Measurements from ENCODE around the gene ZC3H11A. TPM values are rescaled to one million over a fixed set of nuclear protein-coding genes. Genes with fewer than 3 reads are reported as not detected.
A peak's percentile ranks its signal among the peaks of the same experiment; 100 is the strongest.
"Not testable (repeated sequence)": the region's sequence is repeated elsewhere in the genome, so short reads cannot be mapped to it uniquely, and the experiment has no call there.

Gene ZC3H11A
- total RNA-seq (2014; rRNA removed; shearing (Covaris generic)) = 75.1 and 85.2 TPM in 2 replicates
- polyA plus RNA-seq (2015; cell fraction: cytosol; rRNA removed) = 62.0 and 79.3 TPM in 2 replicates
- polyA plus RNA-seq (2015; cell fraction: nucleus; rRNA removed) = 232 and 243 TPM in 2 replicates

DNA sequence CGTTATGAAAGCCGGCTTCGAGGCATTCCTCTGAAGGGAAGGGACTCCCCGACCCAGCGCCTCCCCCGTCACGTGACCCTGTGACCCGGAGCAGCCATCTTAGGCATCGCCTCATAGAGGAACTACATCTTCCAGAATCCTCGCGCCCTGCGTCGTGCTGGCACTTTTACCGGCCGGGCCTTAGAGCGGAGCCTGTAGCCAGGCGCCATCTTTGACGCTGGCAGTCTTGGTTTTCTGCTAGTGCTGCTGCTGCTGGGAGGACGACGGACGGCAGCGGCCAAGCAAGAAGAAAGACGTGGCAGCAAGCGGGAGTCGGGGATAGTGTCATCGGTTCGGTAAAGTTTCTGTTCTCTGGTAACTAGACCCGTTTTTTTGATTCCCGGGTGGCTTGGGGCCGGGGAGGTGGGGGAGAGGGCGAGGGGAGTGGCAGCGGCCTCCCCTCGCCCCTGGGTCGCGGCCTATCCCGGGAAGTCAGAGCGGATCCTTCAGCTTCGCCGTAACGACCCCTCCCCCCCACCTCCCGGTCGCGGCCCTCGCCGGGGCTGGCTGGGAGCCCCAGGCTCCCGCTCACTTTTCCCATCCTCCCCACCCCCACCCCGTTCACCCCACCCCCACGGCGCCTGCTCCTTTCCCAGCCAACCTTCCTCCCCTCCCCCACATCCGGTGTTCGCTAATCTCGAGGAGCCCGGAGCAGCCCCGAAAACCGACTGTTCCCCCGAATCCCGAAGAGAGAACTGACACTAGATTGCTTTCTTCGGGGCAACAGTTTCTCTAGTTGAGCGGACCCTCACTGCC is at the start of gene ZC3H11A, which contains the start of gene ZBED6:
Gene ZC3H11A (plus strand): TSS at position 183 of the 795 bp plus-strand sequence. CDS start 21,448 bp downstream, outside the sequence.
Gene ZBED6 (plus strand): TSS at position 183 of the 795 bp plus-strand sequence. CDS start 1,900 bp downstream, outside the sequence.
- in situ Hi-C loops (cut with HindIII; ENCODE audit: low pct_unique_long_range_greater_than_20kb, low sequenced_read_pairs) = no loop called here
- DNase-seq (ENCODE audit: low read depth, low spot score) = peak; percentile 98

DNA sequence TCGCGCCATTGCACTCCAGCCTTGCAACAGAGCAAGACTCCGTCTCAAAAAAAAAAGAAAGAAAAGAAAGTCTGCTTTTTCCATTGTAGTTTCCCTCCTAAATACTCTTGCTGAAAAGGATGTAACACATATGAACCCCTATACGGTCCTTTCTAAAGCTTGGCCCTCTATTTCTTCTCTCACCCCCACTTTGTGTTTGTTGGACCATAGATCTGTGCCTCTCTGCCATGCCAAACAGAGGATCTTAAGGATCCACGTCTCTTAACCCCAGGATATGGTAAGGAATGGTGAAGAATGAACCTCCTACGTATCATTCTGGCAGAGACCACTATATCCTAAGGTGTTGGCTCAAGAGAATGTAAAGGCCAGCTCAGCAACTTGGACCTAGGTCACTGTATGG is 49.1 kb upstream of the ZC3H11A start:
- no peak for DNase-seq (ENCODE audit: low read depth, low spot score)
- in situ Hi-C loops (cut with HindIII; ENCODE audit: low pct_unique_long_range_greater_than_20kb, low sequenced_read_pairs) = no loop called here

DNA sequence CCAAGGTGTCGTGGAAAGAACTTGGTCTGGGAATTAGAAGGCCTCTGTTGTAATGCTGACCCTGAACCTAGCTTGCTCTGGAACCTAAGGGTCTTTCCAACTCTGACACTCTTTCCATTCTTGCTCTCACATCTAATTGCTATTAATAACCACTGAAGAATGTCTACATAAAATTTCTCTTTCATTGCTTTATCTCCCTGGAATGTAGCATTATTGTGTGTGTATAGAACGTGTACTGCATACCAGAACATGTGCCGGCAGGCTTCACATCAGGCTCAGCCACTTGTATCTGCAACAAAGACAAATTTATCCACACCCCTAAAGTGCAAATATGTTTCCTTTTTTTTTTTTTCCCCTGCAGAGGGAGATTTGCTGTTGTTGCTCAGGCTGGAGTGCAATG is 44.4 kb upstream of the ZC3H11A start:
- no peak for DNase-seq (ENCODE audit: low read depth, low spot score)
- in situ Hi-C loops (cut with HindIII; ENCODE audit: low pct_unique_long_range_greater_than_20kb, low sequenced_read_pairs) = no loop called here

DNA sequence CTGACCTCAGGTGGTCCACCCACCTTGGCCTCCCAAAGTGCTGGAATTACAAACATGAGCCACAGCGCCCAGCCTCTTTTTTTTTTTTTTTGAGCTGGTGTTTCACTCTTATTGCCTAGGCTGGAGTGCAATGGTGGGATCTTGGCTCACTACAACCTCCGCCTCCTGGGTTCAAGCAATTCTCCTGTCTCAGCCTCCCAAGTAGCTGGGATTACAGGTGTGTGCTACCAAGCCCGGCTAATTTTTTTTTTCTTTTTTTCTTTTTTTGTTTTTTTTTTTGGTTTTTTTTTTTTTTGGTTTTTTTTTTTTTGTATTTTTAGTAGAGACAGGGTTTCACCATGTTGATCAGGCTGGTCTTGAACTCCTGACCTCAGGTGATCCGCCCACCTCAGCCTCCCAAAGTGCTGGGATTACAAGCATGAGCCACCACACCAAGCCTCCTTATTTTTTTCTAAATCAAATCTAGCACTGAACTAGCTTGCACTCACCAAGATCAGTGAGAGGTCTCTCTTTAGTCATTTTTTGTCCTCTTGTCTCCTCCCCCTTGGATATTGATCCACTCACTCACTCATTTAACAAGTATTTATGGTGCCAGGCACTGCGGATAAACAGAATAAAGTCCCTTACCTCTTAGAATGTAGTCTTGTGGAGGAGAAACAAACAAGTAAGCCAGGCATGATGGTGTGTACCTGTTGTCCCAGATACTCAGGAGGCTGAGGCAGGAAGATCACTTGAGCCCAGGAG is 43.6 kb upstream of the ZC3H11A start:
- in situ Hi-C loops (cut with HindIII; ENCODE audit: low pct_unique_long_range_greater_than_20kb, low sequenced_read_pairs); DNase-seq (ENCODE audit: low read depth, low spot score): not testable (repeated sequence)

DNA sequence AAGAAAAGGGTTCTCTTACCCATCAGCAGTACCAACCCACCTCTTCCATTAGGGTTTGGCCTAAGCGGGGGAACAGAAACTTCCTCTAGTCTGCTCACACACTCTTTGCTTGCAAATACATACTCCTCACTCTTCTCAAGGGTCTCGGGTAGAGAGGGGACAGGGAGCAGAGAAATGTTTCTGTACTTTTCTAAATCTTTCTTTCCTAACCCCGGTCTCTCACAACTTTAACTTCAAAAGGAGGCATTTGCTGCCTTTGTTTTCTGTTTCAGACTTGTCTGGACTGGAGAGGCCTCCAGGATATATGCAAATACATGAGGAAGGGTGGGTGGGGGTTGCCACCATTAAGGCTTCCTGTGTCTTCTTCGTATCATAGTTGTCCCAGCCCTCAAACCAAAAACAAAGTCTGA is 41.0 kb upstream of the ZC3H11A start:
- in situ Hi-C loops (cut with HindIII; ENCODE audit: low pct_unique_long_range_greater_than_20kb, low sequenced_read_pairs) = no loop called here
- DNase-seq (ENCODE audit: low read depth, low spot score) = no peak

DNA sequence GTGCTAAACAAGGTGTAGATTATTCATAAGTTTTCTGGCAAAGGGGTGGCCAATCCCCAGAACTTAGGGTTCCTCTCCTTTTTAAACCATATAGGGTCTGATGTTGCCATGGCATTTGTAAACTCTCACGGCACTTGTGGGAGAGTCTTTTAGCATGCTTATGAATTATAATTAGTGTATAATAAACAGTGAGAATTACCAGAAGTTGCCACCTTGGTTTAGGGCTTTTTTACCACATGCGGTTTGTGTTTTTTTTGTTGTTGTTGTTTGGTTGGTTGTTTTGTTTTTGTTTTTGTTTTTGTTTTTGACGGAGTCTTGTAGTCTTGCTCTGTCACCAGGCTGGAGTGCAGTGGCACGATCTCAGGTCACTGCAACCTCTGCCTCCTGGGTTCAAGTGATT is 39.4 kb upstream of the ZC3H11A start:
- in situ Hi-C loops (cut with HindIII; ENCODE audit: low pct_unique_long_range_greater_than_20kb, low sequenced_read_pairs) = no loop called here

DNA sequence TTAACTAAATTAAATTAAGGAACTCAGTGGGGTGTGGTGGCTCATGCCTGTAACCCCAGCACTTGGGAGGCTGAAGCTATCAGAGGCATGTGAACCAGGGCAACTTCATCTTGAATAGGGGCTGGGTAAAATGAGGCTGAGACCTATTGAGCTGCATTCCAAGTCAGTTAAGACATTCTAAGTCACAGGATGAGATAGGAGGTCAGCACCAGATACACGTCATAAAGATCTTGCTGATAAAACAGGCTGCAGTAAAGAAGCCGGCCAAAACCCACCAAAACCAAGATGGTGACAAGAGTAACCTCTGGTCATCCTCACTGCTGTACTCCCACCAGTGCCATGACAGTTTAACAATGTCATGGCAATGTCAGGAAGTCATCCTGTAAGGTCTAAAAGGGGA is 36.7 kb upstream of the ZC3H11A start:
- DNase-seq (ENCODE audit: low read depth, low spot score); in situ Hi-C loops (cut with HindIII; ENCODE audit: low pct_unique_long_range_greater_than_20kb, low sequenced_read_pairs): not testable (repeated sequence)

More for the DNA sequence above, 39.4 kb upstream of the ZC3H11A start:
- no peak for DNase-seq (ENCODE audit: low read depth, low spot score)

DNA sequence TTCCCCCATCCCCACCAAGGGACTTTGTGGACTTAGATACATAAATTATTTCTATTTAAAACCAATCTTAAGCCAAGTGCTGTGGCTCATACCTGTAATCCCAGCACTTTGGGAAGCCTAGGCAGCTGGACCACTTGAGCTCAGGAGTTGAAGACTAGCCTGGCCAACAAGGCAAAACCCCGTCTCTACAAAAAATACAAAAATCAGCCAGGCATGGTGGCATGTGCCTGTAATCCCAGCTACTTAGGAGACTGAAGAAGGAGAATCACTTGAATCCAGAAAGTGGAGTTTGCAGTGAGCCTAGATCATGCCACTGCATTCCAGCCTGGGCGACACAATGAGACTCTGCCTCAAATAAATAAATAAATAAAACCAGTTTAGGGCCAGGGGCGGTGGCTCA is 34.9 kb upstream of the ZC3H11A start:
- in situ Hi-C loops (cut with HindIII; ENCODE audit: low pct_unique_long_range_greater_than_20kb, low sequenced_read_pairs) = no loop called here
- no peak for DNase-seq (ENCODE audit: low read depth, low spot score)

DNA sequence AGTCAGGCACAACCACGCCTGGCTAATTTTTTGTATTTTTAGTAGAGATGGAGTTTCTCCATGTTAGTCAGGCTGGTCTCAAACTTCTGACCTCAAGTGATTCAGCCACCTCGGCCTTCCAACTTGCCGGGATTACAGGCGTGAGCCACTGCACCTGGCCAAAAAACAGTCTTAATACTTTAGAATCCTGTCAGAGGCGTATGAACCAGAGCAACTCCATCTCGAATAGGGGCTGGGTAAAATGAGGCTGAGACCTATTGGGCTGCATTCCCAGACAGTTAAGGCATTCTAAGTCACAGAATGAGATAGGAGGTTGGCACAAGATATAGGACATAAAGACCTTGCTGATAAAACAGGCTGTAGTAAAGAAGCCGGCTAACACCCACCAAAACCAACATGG is 33.5 kb upstream of the ZC3H11A start:
- DNase-seq (ENCODE audit: low read depth, low spot score); in situ Hi-C loops (cut with HindIII; ENCODE audit: low pct_unique_long_range_greater_than_20kb, low sequenced_read_pairs): not testable (repeated sequence)

DNA sequence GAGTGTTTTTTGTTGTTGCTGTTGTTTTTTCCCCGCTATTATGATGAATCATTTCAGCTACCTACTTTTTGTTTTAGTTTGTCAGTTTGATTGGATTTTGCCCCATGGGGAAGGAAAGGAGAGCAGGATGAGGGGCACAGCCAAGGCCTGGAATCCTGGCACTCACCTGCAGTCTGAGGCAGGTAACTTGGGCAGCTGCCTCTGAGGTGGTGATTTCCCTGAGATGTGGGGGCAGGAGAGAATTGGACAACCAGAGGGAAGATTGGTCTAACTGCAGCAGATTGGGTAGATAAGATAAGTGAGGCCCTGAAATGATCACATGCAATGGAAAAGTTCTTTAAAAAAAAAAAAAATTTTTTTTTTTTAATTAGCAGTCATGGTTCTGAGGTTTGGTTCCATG is 31.9 kb upstream of the ZC3H11A start:
- DNase-seq (ENCODE audit: low read depth, low spot score) = no peak
- in situ Hi-C loops (cut with HindIII; ENCODE audit: low pct_unique_long_range_greater_than_20kb, low sequenced_read_pairs) = no loop called here

DNA sequence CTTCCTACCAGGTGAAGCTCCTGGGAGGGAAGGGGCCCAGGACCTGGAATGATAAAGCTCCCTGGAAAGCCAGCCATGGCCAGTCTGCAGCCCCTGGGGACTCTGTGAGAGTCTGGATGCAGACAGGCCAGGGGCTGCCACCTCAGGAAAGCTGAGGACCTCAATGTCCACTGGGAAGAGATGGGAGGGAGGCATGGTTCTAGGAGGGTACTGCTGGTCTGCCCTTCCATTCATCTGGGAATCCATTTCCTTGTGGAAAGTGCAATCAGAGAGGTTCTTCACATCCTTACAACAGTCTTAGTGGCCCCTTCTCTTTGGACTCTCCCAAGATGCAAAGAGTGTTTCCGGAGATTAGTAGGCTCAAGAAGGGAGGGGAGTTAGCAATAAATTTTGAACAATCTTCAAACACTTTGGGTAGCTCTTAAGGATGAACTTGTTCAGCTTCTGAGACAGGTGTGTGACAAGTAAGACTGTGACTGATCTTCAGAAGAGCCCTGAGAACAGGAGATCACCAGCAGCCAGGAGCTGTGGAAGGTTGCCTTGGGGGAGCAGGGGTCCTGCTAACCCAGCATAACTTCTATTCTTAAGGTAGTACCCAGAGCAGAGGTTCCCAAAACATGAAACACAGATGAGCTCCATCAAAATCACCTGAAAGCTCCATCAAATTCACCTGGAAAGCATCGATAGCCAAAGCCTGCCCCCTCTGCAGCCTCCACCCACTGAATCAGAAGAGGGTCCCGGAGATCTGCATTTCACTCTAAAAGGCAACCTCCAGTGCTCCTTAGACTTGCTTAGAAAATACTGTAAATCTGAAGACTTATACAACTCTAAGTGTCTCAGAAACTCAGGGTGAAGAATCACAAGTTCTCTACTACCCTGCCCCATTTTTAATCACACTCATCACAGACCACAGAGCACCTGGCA is 31.1 kb upstream of the ZC3H11A start:
- in situ Hi-C loops (cut with HindIII; ENCODE audit: low pct_unique_long_range_greater_than_20kb, low sequenced_read_pairs) = no loop called here

DNA sequence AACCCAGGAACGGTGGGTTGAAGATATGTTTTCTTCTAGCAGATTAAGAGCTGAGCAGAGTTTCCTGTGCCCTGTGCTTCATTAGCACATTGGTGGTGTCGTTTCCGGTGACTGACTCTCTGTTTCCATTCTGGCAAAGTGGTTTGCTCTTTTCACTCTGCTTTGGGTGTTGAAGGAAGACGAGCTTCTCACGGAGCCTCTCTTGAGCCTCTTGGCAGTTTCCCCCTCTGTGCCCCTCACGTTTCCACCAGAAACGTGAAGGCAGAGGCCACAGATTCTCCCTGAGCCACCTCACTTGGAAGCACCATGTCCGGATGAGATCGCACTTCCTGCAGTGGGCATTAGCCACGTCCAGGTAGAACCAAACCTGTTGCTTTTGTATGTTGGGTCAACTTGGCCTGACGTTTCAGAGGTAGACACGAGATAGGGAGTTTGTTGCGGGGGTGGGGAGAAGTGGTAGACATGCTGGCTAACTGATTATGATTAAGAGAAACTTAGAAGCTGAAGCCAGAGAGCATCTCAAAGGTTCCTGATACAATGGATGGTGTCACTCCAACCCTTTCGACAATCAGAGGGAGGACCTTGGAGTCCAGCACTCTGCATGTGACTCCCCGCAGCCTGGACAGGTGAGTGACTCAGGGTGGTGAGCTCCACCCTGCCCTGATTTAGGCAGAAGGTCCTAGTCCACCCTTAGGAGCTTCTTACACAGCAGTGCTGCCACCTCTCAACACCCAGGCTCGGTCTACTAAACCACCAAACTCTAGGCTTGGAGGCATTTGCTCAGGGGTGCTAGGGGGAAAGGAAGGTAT is 30.2 kb upstream of the ZC3H11A start, which contains the start of gene LAX1:
Gene LAX1 (plus strand): TSS at position 155 of the 809 bp plus-strand sequence. CDS start 383 bp downstream, at position 538.
- DNase-seq (ENCODE audit: low read depth, low spot score) = no peak
- in situ Hi-C loops (cut with HindIII; ENCODE audit: low pct_unique_long_range_greater_than_20kb, low sequenced_read_pairs) = no loop called here

More for the DNA sequence above, 31.1 kb upstream of the ZC3H11A start:
- no peak for DNase-seq (ENCODE audit: low read depth, low spot score)

DNA sequence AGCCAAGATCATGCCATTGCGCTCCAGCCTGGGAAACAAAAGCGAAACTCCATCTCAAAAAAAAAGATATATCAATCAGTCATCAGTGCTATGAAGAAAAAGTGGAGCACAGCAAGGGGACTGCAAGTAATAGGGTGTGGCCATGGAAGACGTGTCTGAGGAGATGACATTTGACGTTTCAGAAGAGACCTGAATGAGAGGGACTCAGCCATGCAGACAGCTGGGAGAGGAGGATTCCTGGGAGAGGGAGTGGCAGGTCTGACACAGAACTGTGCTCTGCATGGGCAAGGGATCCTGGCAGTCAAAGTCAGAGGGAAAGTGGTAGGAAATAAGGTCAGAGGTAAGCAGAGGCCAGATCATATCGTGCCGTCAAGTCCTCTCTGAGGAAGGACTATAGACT is 27.2 kb upstream of the ZC3H11A start:
- no peak for DNase-seq (ENCODE audit: low read depth, low spot score)
- in situ Hi-C loops (cut with HindIII; ENCODE audit: low pct_unique_long_range_greater_than_20kb, low sequenced_read_pairs) = no loop called here

DNA sequence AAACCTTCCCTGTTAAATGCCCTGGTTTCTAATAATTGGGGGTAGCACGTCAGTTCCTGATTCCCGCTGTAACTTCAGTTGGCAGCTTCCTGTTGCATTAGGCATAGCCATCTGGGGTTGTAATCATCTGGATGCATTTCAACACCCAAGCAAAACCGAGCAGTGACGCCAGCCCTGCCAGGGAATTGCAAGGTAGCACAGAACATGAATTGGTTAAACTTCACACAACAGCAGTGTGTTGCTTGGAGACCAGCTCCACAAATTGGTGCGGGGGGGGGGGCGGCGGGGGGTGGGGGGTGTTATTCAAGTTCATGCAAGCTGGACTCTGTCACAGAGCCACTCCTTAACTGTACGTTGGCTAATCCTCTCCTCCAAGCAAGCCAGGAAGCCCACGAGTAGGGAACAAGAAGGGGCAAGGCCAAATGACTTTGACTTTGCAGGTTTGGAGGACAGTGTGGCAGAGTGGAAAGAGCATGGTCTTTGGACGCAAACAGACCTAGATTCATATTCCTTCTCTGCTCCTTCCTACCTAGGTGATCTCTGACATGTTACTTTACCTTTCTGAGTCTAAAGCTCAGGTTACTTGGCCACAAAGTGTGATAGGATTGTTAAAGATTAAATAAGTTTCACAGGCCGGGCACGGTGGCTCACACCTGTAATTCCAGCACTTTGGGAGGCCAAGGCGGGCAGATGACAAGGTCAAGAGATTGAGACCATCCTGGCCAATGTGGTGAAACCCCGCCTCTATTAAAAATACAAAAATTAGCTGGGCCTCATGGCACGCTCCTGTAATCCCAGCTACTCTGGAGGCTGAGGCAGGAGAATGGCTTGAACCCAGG is 25.7 kb upstream of the ZC3H11A start:
- no peak for DNase-seq (ENCODE audit: low read depth, low spot score)
- in situ Hi-C loops (cut with HindIII; ENCODE audit: low pct_unique_long_range_greater_than_20kb, low sequenced_read_pairs) = no loop called here

DNA sequence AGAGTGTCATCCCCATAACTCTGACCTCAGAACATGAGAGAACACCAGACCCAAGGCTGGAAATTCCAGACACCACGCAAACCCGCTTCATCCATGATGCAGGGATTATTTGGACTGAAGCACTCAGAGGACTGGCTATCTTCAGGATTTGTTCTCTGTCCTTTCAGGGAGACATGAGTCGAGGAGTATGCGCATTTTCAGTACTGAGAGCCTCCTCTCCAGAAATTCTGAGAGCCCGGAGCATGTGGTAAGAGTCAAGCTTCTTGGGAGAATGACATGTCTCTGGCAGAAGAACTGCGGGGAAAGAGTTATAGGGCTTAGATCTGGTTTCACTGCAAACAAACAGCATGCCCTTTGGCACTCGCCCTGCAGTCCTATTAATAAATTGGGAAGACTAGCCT is 23.5 kb upstream of the ZC3H11A start:
- in situ Hi-C loops (cut with HindIII; ENCODE audit: low pct_unique_long_range_greater_than_20kb, low sequenced_read_pairs) = no loop called here
- no peak for DNase-seq (ENCODE audit: low read depth, low spot score)

DNA sequence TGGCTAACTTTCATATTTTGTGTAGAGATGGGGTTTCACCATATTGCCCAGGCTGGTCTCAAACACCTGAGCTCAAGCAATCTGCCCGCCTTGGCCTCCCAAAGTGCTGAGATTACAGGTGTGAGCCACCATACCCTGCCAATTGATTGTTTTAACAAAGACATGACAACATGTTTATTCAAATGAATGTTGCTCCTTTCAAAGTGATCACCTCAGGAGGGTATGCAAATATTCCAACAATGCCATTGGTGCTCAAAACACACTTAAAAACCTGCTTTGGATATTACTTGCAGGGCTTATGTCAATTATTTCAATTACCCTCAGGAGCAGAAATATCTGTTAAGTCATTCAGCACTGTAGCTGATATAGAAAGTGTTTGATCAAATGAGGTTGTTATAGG is 22.6 kb upstream of the ZC3H11A start:
- DNase-seq (ENCODE audit: low read depth, low spot score) = no peak
- in situ Hi-C loops (cut with HindIII; ENCODE audit: low pct_unique_long_range_greater_than_20kb, low sequenced_read_pairs) = no loop called here
